GM21619 (cell line): ENCODE data around the gene PACS1.

Experiments used
- ATAC-seq: cut with Tn5 transposase; IDR thresholded peaks from one replicate; pipeline ENCODE4 v1.9.1; 2021; ENCODE audit not compliant: unreplicated experiment

PACS1 gene

DNA sequence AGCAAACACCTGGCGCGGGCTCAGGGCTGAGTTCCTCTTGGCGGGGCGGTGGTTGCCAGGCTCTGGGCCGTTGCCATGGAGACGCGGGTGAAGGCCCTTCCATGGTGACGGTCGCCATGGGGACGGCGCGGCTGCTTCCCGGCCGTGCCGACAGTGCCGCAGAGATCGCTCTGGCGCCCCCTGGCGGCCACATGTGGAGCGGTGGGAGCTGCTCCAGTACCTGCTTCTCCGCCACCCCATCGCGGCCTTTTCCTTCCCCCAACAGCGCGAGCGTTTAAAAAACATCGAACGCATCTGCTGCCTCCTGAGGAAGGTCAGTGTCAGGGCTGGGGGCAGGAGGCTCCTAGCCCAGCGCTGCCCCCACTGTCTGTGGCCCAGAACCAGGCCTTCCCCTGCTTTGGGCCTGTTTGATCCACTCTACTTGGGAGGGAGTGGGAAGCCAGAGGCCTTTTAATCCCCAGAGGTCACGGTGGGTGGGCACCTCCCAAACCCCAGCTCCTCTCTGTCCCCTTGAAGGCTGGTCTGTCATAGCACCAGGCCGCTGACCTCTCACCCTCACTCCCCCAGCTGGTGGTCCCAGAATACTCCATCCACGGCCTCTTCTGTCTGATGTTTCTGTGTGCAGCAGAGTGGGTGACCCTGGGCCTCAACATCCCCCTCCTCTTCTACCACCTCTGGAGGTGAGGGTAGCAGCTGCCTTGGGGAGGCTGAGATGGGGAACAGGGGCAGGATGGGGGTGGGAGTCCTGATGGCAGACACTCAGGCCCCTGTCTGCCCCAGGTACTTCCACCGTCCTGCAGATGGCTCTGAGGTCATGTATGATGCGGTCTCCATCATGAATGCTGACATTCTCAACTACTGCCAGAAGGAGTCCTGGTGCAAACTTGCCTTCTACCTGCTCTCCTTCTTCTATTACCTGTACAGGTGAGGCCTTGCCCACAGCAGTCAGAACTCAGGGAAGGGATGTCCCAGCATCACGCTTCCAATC lies 212.7 kb downstream of the PACS1 start:
- peak; percentile 63 for ATAC-seq

DNA sequence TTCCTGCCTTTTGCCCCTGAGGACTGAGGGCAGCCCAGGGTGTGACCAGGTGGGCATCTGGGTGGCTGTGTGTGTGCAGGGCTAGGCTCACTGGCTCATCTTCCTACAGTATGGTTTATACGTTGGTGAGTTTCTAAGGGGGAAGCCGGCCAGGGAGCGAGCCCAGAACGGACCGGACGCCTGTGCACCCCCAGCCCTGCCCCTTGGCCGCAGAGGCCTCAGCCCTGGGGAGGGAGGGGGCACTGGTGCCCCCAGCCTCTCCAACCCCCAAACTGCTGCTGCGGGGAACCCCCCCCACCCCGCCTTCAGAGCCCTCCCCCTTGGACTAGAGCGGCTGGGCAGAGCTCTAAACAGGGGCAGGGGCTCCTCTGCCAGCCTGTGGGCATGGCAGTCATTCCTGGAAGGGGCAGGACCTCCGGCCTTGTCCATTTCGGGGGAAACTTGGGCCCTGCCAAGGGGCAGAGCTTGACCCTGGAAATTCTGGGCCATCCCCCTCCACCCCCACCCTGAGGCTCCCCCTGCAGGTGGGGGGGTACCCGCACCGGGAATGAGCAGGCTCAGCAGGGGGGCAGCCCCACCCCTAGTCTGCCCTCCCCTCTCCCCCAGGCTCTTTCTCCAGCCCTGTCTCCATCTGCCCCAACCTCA lies 213.5 kb downstream of the PACS1 start:
- no peak for ATAC-seq

DNA sequence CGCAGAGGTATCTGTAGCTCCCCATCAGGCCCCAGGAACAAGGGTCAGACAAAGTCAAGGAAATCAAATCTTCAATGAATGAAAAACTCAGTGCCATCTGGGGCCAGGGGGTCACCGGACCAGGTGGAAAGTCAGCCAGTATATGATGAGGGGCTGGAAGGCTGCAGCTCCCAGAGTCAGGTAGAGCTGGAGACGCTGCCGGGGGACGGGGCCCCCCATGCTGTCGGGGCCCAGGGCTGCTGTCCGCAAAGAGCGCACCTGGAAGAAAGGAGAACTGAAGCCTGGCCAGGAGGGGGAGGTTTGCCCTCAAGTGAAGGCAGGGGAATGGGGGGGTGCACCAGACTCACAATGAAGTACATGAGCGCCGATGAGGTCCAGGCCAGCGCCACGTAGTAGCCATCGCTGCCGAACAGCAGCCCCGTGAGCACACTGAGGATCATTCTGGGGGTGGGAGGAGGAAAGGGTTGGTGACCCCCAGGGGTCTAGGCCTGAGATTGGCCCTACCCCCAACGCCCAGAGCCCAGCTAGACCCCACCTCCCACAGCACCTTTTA lies 214.5 kb downstream of the PACS1 start:
- no peak for ATAC-seq

DNA sequence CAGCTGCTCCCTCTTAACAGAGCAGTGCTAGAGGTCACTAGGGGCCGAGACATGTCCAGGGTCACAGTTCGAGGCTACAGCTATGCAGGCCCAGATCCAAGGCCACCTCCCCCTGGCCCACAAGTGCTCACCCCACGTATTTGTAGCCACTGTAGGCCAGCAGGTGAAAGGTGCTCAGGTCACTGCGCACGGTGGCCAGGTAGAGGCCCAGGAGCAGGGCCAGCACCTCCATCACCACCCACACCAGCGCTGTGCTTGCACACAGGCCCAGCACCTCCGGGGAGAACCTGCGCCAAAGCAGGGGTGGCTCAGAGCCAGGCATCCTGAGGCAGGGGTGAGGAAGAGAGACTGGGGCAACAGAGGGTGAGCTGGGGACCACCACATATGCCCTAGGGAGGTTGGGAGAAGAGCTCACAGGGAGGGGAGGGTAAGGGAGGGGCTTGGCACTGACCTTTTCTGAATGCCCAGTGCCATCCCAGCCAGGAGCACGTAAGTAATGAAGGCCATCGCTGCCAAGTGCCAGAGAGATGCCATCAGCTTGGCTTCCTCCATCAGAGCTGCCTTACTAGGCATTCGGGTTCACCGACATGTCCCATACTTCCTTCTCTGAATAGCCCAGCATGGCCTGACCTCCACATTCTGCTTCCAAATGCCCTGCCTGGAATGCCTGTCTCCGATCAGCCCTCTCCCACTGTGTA lies 215.3 kb downstream of the PACS1 start:
- ATAC-seq = no peak

DNA sequence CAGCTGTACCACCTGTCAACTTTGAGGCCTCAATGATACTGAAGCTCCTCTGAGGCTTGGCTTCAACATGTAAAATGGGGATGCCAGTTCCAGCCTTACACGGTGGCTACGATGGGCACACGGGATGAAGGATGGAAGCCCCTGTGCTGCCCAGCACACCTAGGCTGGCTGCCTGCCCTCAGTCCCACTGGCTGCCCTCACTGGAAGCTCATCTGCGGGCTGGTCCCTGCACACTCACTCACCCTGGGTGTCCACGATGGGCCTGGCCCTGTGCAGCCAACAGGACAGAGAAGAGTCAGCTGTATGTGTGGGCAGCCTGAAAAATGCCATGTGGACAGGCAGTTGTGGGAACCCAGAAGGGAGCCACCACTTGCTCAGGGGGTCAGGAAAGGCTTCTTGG lies 216.6 kb downstream of the PACS1 start:
- ATAC-seq = no peak

DNA sequence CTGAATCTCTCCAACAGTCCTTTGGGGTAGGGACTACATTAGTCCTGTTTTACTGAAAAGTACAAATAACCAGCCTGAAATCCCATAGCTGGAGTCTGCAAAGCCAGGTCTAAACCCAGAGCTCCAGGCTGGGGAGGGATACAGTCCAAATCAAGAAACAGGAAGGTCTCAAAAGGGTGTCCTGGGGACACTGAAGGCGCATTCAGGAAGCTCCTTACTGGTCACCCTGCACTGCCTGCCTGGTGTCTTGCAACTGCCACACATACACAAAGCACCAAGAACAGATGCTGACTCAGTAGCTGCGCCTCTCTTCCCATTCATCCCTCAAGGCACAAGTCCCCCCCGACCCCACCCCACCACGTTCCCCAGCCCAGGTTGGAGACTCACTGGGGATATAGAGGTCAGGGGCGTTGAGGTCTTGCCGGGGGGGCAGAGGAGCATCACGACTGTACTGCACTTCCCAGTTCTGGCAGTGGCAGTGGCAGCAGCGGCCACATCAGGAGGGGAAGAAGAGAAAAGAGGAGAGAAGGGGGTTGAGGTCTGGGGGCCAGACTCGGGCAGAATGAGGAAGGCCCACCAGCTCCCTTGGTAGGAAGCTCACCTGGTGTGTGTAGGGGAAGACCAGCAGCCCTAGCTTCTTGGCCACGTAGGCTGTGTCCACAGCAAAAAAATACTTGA lies 217.3 kb downstream of the PACS1 start:
- no peak for ATAC-seq

DNA sequence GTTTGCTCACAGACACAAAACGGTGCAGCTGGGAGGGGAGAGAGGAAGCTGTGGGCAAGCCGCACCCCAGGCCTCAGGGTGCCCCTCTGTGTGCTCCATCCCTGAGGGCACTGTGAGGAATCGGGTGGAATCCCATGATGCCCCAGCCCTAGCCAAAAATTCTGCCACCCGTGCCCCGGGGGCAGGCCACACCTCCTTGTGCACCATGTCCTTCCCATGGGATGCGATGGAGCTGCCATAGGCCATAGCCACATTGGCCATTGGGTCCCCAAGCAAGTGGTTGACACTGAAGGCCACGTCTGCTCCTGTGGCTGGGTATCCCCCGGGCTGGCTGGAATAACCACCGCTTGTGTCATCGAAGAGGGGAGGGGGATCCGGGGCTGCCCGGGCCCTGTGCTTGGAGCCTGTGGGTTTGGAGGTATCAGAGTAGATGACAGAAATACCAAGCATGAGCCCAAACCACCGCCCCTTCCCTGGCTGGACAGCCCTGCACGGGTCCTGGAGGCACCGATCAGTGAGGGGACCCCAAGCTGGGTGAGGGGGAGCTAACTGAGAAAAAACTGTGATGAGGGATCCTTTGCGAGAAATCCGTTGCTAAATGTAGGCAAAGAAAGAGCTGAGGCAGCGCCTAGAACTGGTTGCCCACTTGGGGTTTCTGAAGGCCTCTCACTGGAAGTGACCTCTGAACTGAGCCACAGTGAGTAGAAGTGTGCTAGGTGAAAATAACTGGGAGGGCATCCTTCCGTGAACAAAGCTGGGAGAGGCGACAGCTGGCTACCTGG lies 218.0 kb downstream of the PACS1 start:
- ATAC-seq = no peak

DNA sequence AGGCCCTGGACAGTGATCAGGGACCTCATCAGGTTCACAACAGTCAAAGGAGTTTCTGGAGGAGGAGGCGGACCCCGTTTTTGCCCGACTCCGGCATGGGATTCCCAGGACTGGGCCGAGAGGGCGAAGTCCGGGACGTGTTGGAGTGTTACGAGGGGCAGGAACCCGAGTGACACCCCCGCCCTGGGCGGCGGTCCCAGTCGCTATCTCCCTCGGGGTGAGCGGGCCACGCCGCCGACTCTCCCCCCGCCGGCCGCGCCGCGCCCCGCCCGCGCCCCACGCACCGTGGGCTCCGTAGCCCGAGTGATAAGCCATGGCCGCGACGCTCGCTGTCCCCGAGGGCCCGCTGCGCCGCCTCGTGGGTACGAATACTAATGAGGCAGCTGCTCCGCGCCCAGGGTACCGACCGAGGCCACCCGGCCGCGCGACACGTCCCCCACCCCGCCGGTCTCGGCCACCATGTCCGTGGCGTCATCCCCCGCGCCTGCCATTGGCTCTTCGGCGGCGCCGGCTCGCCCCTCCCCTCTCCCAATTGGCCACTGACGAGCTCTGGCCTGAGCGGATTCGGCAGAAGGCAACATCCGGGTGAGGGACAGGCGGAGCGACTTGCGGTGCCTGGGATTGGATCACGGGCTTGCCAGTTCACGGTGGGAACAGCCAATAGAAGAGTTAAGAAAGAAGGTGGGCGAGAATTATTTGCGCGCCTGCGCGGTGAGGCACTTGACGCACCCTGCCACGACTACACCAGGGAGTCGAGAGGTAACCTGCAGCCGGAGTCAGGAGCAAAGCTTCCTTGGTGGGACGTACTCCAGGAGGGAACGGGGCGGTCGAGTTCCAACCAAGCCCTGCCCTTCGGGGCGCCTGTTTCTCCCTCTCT lies 218.8 kb downstream of the PACS1 start, which contains the start of gene YIF1A:
TSS of gene YIF1A (minus strand) at position 473 of the 877 bp plus-strand sequence. CDS start at position 315, 158 bp downstream.
- ATAC-seq = peak; percentile 87

DNA sequence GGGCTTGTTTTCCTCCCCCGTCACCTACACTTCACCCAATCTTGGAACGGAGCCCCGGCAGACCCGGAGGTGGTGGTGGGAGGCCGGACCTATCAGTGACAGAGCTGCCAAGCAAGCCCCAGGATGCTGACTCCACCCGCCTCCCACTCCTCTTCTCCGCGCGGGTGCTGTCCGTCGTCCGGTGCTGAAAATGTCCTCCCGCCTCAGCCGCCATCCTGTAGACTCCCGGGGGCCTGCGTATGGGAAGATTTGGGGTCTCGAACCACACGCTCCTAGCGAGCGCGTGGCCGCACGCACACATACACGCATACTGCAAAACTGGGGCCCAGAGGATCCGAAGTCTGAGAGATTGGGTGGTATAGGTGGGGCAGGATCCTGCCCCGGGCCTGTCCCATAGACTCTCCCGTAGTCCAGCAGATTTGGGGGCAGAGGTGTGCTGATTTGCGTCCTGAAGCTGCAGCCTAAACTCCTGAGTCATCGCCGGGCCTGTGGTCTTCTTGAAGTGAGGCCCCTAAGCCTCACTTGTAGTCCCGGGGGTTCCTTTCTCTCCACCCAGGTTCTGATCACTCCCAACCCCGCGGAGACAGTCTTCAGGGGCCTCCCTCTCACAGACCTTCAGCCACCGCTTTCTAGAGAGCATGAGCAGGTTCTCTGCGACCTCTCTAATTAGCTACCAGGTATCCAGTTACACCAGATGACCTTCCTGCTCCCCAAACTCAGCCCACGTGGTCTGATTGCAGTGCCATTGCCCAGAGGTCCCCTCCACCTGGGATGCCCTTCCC lies 219.7 kb downstream of the PACS1 start:
- ATAC-seq = peak; percentile 36

DNA sequence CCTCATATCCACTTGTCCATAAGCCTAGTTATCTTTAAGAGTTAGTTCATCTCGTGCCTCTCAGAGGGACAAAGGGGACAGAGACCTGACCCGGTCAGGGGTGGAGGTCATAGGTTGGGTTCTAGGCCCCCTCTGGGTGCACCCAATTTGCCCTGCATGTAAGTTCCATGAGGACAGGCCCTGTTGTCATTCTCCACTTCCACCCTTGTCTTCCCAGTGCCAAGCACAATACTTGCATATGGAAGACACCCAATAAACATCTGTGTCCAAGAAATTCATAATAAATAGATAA lies 220.2 kb downstream of the PACS1 start:
- no peak for ATAC-seq

DNA sequence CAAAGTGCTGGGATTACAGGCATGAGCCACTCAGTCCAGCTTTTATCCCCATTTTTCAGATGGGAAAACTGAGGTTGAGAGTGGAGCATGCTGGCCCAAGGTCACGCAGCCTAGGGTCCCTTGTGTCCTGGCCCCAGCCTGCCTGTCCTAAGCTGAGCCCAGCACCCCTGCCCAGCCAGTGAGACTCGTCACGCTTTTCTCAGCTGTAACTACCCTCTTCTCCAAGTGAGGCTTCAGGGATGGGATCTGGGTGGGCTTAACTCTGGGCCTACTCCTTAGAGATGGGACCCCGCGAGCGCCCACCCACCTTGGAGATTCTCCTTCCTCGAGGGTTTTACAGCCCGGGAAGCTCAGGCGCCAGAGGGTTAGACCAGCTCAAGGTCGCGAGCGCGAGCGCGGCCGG lies 221.2 kb downstream of the PACS1 start:
- no peak for ATAC-seq

DNA sequence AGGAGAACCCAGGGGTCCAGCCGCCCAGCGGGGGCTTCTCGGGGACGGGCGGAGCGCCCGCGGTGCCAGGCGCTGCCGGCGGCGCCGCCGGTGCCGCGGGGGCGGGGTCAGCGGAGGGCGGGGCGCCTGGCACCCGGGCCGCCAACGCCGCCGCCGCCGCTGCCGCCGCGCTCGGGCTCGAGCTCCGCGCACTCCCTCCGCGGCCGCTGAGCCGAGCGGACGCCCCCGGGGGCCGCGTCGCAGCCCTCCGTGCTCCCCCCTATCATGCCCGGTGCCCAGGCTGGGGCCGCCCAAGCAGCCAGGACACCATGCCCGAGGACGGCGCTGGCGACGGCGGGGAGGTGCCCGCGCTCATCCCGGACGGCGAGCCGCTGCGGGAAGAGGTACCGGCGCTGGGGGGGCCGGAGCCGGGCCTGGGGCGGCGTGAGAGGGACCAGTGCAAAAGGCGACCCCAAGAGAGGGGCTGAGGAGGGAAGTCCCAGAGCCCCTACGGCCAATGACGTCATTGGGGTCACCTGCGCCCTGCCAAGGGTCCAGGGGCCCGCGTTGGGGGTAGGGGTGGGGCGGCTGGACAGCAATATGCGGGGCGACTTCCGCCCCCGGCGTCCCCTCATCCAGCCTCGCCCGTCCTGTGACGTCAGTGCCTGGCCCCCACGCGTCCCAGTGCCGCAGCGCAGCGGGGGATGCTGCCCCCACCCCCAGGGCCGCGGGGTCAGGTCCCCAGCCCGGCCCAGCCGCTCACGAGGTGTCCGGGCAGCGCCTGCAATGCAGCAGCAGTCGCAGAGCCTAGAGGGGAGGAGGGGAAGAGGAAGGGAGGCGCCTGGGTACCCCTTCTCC lies 221.9 kb downstream of the PACS1 start, which contains the start of gene TMEM151A:
TSS of gene TMEM151A (plus strand) at position 189 of the 837 bp plus-strand sequence. CDS start at position 309, 120 bp downstream.
- ATAC-seq = no peak

DNA sequence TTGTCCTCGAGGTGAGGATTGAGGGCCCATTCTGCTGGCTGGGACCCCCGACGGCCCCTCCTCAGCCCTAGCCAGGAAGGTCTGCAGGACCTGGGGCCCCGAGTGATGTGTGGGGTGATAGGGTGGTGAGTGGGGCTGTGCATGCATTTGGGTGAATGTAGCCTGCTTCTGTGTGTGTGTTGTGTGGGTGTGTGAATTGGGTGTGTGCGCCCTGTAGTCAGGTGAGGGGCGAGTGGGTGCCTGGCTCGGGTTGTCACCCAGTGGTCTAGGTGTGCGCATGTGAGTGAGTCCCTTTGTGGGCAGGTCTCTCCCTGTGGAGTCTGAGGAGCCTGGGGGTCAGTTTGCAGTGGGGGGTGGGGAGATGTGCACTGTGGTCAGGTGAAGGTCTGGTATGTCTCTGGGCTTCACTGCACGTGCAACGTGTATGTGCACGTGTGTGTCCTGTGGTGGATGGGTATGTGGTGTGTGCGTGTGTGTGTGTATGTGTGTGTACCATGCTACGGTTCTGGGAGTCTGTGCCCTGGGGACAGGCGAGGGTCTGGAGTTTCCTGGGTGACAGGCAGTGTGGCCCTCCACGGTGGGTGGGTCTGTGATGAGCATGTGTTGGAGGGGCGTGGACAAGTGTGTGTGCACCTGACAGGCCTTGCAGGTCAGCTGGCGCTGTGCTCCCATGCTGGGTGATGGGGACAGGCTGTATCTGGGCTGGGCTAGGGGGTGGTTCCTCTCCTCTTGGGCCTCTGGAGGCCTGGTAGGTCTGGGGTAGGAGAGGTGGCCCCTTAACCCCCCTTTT lies 222.7 kb downstream of the PACS1 start:
- ATAC-seq = no peak

DNA sequence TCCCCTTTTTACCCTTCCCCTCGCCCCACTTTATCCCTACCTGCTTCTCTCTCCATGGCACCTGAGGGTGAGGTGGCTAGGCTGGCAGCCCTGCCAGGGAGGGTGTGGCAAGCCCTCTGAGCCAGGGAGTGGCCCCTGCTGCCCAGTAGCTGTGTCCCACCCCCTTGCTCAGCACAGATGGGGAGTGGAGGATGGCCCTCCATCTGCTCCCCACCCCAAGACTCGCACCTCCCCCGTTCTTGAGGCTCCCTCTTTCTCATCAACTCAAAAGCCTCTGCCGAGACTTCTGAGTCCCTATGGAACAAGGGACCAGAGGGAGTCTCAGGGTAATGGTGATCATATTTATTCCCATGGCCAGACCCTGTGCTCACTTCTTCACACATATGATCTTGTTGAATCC lies 223.3 kb downstream of the PACS1 start:
- no peak for ATAC-seq

DNA sequence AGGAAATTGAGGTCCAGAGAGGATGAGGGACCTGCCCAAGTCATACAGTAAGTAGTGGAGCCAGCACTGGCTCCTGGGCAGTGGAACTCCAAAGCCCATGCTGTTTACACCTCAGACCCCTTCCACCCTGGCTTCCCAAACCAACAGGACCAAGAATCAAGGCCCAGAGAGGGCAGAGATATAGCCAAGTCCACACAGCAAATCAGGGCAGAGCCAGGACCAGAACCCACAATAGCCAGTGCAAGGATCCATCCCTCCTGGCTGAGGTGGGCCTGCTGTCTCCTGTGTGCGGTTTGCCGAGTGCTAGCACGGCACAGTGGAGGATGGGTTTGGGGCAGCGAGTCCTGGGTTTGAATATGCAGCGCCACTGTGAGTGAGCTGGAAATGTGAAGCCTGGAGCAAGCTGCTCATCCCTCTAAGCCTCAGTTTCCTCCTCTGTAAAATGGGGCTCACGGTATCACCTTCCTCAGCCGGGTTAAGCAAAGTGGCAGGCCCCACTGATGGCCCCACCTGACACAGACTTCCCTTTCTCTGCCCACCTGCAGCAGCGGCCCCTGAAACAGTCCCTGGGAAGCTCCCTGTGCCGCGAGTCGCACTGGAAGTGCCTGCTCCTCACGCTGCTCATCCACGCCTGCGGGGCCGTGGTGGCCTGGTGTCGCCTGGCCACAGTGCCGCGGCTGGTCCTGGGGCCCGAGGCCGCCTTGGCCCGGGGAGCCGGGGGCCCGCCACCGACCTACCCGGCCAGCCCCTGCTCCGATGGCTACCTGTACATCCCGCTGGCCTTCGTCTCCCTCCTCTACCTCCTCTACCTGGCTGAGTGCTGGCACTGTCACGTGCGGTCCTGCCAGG lies 223.9 kb downstream of the PACS1 start:
- ATAC-seq = no peak
